NCI-H345 treated with DMSO at 0.1 percent for 48 hours (cell line): ENCODE results near the gene NAGS.
"Not testable (repeated sequence)": the region's sequence is repeated elsewhere in the genome, so short reads cannot be mapped to it uniquely, and the experiment has no call there.

ENCODE experiments used
- DNase-seq: peaks from one replicate; lab custom pipeline; 2025; ENCODE audit not compliant: unreplicated experiment; lab: John Stamatoyannopoulos, UW

NAGS gene

GRCh38 chr17:44006272-44006597 is 1.8 kb downstream of the NAGS start:
- no peak for DNase-seq

GRCh38 chr17:44006598-44007345 is 2.4 kb downstream of the NAGS start:
- DNase-seq = peak; percentile 71

GRCh38 chr17:44007346-44008204 is 3.2 kb downstream of the NAGS start:
- no peak for DNase-seq

DNA sequence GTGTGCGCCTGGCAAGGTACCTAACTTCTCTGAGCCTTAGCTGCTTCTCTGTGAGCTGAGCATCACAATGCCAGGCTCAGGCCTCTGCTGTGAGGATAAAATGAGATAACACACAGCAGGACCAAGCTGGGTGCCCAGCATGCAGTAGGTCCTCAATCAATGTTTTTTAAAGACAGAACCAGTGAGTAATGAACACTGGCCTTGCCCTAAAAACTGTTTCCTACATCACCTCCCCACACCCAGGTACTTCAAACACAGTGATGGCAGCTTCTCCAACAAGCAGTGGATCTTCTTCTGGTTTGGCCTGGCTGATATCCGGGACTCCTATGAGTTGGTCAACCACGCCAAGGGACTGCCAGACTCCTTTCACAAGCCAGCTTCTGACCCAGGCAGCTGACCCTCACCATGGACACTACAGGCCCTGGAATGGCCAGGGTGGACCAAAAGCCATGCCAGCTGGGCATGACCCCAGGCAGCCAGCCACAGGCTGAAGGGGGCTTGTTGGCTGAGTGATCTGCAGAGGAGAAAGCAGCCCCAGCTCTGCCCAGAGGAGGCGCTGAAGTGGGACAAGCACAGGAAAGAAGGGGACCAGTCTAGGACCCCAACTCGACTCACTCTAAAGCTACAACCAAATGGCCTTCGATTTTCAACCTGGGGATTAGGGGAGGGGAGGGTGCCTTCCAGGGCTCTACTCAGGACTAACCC is 3.9 kb downstream of the NAGS start:
- DNase-seq = no peak

DNA sequence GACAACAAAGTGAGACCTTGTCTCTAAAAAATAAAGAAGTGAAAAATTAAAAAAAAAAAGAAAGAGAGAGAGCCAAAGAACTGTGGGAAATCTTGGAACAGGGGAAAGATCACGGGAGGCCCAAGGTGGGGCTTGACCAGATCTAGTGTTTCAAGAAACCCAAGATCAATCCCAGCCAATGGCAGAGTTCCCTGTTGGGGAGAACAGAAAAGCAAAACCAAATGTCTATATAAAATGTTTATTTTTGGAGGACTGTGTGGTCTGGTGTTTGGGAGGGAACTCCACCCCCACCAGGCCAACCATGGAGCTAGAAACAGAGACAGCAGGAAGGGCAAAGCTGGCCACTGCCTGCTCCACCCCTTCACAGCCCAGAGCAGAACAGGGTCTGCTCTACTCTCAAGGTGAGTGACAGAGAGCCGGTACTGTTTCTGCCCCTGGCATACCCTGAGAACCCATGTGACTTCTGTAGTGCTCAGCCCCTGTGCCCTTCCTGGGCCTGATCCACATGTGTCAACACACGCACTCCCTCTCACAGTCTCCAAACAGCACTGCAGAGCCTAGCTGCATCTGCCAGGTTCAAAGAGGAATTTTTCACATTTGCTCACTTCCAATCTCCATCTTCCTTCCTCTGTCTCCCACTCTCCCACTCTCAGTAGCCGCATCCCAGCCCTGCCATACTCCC is 6.7 kb downstream of the NAGS start:
- DNase-seq = no peak

- no peak for DNase-seq
These were observed 7.5 kb downstream of the NAGS start for GRCh38 chr17:44011876-44012275.

- DNase-seq = no peak
These were observed 8.0 kb downstream of the NAGS start for GRCh38 chr17:44012391-44012790.

- no peak for DNase-seq
These were observed 8.5 kb downstream of the NAGS start for GRCh38 chr17:44012874-44013273.

- no peak for DNase-seq
These were observed 9.7 kb downstream of the NAGS start for GRCh38 chr17:44014133-44014436.

GRCh38 chr17:44014437-44015172 is 10.2 kb downstream of the NAGS start, which contains the start of gene TMEM101:
TMEM101 (minus strand) TSS chr17:44014963; CDS start chr17:44014952, 11 bp downstream.
- DNase-seq = peak; percentile 73

DNA sequence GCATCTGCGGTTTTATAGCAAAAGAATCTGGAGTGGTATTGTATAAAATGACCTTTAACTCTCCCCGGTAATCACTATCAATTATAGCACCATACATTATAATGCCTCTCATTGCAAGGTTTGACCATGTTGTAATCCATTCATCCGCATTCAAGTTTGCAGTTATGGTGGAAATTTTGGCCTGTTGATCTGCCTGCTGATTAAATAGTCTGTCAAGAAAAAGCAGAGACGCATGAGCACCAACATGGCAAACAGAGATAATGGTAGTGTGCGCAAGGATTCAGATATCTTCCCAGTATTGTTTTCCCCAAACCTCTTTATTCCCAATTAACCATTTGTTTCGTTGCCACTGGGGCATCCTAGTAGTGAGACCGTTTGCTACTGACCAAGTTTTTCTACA is 16.8 kb downstream of the NAGS start:
- not testable (repeated sequence) for DNase-seq

DNA sequence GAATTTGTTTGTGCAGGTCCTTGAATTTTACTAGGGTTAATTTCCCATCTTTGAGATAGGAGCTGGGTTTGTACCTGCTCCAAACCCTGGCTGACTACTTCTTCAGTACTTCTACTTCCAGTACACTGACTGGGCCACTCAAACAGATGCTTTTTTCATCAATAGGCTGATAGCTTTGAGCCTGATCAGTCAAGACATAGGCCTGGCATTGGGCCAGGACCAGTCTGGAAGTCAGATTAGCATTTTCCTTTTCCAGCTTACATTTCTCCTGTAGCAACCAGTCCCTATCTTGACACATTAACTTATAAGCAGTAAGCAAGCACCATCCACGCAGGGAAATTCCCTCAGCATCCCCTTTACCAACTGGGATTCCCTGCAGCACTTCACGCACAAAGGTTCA is 17.8 kb downstream of the NAGS start:
- DNase-seq = no peak

DNA sequence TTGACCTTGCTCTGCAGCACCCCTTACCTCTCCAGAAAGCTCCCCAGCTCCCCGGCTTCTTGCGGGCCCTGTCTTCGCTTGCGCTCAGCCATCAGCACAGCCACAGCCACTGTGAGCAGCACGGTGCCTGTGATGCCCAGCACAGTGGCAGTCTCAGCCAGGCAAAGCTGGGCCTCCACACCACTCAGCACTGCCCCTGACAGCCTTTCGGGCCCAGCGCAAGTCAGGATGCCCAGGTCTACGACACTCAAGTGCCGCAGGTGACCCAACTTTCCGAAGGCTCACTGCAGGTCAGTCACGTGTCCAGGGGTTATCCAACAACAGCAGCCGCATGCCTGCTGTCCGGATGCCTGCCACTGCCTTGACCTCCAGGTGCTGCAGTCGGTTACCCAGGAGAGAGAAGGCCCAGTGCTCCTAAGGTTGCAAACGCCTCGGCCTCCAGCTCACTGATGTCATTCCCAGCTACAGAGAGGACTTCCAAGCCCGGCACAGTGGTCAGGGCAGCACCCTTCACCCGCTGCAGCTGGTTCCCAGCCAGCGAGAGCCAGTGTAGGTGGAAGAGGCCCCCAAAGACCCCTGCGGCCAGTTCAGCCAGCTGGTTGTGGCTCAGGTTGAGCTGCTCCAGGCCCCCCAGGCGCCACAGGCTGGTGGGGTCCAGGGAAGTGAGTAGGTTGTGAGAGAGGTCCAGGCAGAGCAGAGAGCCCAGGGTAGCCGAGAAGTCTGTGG is 19.3 kb downstream of the NAGS start:
- DNase-seq = no peak

DNA sequence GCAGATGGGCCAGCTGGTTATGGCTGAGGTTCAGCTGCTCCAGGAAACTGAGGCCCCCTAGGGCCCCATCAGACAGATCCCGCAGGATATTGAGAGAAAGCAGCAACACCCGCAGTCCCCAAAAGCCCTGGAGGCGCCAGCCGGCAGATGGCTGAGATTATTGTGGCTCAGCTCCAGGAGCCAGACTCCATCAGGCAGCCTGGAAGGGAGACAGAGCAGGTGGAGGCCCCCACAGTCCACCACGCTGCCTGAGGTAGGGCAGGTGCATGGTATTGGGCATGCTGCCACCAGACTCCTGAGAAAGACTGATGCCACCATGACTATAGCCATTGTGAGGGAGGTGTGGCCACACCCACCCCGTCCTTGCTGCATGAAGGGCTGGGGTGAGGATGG is 19.8 kb downstream of the NAGS start:
- DNase-seq = peak; percentile 62

DNA sequence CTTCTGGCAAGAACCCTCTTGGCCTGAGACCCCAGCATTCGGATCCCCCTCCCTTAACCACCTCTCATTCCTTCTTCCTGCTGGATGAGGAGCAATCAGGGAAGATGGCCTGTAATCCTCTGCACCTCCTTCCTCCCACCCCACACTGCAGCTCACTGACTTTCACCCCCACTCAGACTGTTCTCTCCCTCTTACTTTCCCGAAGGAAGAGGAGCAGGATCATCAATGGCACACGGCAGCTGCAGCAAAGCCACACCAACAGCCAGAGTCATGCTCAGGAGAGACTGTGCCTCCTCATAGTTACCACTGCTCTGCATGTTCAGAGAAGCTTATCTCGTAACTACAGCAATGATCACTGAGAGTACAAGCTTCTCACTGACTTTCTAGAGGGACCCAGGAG is 20.4 kb downstream of the NAGS start:
- DNase-seq = no peak

- no peak for DNase-seq
These were observed 25.3 kb downstream of the NAGS start for GRCh38 chr17:44029736-44030135.

GRCh38 chr17:44030482-44030881 is 26.1 kb downstream of the NAGS start:
- no peak for DNase-seq

- DNase-seq = no peak
These were observed 29.5 kb downstream of the NAGS start for GRCh38 chr17:44033861-44034408.

- DNase-seq = not testable (repeated sequence)
These were observed 30.3 kb downstream of the NAGS start for GRCh38 chr17:44034688-44035087.

DNA sequence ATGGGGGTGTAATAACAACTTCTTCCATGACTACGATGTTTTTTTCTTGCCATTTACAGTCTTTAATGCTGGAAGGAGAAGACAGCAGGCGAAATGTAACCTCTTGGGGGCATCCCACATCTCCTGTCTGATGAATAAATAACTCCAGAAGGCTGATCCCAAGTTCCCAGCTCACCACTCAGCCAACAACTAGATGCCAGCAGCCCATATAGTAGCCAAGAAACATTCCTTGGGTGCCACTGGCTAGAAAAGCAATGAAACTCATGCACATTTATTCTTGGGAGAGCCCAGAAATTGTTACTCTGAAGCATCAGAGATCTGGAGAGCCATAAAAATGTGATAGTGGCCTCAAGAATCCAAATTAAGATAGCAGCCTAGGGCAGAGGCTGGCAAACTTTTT is 33.0 kb downstream of the NAGS start:
- no peak for DNase-seq
